Stomach smooth muscle (tissue), 2 donors: Measurements from ENCODE around the gene TRIM67.

Experiments used
- H3K27ac ChIP-seq: one replicate; pipeline ENCODE4 v1.7.0; 2013; ENCODE audit warnings: mild to moderate bottlenecking, low read length, inconsistent platforms
- H3K27me3 ChIP-seq, 2 donors: one replicate each; pipeline ENCODE4 v1.7.0; 2013; ENCODE audit warnings: low read length in 2 of 2; ENCODE audit not compliant: insufficient read depth in 2 of 2, control insufficient read depth in 1 of 2
- H3K36me3 ChIP-seq, 2 donors: one replicate each; pipeline ENCODE4 v1.7.0; 2013; ENCODE audit warnings: low read length in 2 of 2; ENCODE audit not compliant: control insufficient read depth in 2 of 2, insufficient read depth in 2 of 2
- H3K4me1 ChIP-seq: one replicate; pipeline ENCODE4 v1.7.0; 2013; ENCODE audit warnings: low read length; ENCODE audit not compliant: control insufficient read depth, insufficient read depth
- H3K4me3 ChIP-seq, 2 donors: one replicate each; pipeline ENCODE4 v1.7.0; 2013; ENCODE audit warnings: low read length in 2 of 2
- H3K9ac ChIP-seq, 2 donors: one replicate each; pipeline ENCODE4 v1.7.0; 2013; ENCODE audit warnings: low read length in 2 of 2, mild to moderate bottlenecking in 1 of 2
- H3K9me3 ChIP-seq, 2 donors: one replicate each; pipeline ENCODE4 v1.7.0; 2013; ENCODE audit warnings: low read length in 2 of 2; ENCODE audit not compliant: control insufficient read depth in 2 of 2
- donor health status: healthy.
- donor health status: Pancreatic carcinoma.

The TRIM67 gene

DNA sequence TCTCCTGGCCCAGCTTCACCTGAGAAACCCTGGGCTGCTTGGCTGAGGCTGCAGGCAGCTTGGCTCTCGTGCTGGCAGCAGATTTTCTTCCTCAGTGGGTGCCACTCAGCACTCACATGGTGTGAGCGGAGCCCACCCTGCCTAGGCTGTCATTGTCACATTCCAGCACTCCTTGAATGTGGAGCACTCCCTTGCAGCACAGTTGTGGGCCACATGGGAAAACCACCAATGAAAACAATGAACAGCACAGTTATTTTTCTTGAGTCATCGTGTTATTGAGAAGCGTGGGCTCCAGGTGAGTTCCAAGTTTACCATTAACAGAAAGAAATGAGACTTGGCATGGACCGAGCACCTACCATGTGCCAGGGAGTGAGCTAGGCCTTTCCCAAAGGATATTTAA lies 27.2 kb upstream of the TRIM67 start:
- Histone ChIP-seq H3K36me3 (no peaks in the 10 kb centered on the region), H3K27me3 (no peaks in the 10 kb centered on the region), H3K9me3 (no peaks in the 10 kb centered on the region), H3K4me1 (no peaks in the 10 kb centered on the region), H3K27ac (no peak overlapping the region), H3K9ac (no peak overlapping the region), H3K4me3 (no peak overlapping the region)

DNA sequence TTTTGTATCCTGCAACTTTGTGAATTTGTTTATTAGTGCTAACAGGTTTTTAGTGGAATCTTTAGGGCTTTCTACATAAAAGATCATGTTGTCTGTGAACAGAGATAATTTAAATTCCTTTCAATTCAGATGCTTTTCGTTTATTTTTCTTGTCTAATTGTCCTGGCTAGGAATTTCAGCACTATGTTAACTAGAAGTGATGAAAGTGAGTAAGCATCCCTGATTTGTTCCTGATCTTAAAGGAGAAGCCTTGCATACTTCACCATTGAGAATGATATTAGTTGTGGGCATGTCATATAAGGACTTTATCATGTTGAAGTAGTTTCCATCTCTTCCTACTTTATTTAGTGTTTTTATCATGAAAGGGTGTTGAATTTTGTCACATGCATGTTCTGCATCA lies 23.6 kb upstream of the TRIM67 start:
- Histone ChIP-seq H3K27ac (no peak overlapping the region), H3K36me3 (no peaks in the 10 kb centered on the region), H3K4me1 (no peaks in the 10 kb centered on the region), H3K9ac (no peak overlapping the region), H3K4me3 (no peak overlapping the region), H3K9me3 (peaks cover 0 to 6% of the 10 kb centered on the region in 2 donors), H3K27me3 (no peaks in the 10 kb centered on the region)

DNA sequence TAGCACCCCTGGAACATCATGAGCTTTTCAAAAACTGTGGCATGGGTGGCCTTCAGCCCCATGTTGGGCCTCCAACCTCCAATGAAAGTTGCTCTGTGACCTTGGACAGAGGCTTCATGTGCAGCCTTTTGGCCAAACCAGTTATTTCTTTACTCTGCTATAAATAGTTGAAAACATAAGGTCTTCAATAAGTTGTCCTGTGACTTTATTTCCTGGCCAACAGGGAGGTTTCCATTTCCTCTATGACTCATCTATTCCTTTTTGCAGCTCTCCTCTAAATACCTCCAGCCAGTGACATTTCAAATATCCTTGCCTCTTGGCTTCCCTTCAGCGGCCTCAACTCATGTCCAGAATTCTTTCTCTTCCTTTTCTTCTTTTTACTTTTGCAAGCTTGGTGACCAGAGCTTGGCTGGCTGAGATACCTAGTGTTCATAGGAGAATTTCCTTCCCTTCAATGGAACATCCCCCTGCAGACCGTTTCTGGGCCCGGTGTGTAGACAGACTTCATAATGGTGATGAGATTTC lies 22.7 kb upstream of the TRIM67 start:
- no peak overlapping the region for H3K4me3 ChIP-seq
- peaks cover 0 to 6% of the 10 kb centered on the region in 2 donors for H3K9me3 ChIP-seq
- no peak overlapping the region for H3K27ac ChIP-seq
- H3K9ac ChIP-seq, result no peak overlapping the region
- H3K4me1 ChIP-seq, result no peaks in the 10 kb centered on the region
- no peaks in the 10 kb centered on the region for H3K27me3 ChIP-seq
- no peaks in the 10 kb centered on the region for H3K36me3 ChIP-seq

DNA sequence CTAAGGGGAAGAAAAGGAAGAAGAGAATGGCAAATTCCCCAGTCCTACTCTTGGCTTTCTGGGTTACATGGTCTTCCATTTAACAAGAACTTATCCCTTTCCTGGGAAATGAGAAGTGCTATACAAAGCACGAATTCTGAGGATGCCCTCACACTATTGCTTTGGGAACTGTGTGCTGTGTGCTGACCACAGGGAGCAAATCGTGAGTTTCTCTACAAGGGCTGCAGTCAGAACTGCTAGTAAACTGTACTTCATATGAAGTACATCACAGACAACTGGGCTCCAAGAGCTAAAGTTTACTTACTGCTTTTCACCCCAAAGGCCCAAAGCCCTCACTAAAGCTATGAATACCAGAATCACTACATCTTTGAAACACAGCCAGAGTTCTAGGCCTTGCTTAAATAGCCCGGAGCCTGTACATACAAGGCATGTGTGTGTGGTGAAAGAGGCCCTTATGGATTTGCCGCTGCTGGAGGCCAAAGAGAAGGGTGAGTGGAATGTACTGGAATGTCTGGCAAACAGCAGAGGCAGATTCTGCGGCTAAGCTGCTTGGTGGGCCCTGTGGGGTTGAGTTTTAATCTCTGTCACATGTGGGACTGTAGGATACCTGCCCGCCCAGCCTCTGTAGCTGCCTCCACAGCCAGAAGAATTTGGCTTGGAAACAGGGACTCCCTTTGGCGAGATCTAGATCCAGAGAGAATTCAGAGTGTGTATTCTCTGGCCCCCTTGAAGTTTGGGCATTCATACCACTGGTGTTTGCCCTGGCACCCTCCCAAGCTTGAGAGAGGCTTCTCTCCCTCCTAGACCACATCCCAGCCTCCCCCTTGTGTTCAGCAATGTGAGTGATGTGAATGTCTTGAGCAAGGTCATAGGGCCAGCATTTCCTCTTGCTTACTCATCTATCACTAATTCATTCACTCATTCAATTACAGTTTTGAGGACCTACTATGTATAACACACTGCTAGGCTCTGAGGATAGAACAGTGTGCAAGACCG lies 21.9 kb upstream of the TRIM67 start:
- H3K27ac ChIP-seq, result no peak overlapping the region

DNA sequence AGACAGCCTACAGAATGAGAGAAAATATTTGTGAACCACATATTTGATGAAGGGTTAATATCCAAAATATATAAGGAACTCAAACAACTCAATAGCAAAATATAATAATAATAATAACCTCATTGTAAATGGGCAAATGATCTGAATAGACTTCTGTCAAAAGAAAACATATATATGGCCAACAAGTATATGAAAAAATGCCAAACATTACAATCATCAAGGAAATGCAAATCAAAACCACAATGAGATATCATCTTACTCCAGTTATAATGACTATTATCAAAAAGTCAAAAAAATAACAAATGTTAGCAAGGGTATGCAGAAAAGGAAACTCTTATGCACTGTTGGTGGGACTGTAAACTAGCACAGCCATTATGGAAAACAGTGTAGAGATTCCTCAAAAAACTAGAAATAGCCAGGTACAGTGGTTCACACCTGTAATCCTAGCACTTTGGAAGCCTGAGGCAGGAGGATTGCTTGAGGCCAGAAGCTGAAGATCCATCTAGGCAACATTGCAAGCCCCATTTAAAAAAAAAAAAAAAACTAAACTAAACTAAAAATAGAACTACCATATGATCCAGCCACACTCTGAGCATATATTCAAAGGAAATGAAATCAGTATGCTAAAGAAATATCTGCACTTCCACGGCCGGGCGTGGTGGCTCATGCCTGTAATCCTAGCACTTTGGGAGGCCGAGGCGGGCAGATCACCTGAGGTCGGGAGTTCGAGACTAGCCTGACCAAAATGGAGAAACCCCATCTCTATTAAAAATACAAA lies 17.3 kb upstream of the TRIM67 start:
- Histone ChIP-seq H3K36me3 (no peaks in the 10 kb centered on the region), H3K9ac (no peak overlapping the region), H3K4me1 (no peaks in the 10 kb centered on the region), H3K27me3 (no peaks in the 10 kb centered on the region), H3K4me3 (no peak overlapping the region), H3K9me3 (peaks cover 0 to 6% of the 10 kb centered on the region in 2 donors), H3K27ac (no peak overlapping the region)

More for the DNA sequence above, 21.9 kb upstream of the TRIM67 start:
- Histone ChIP-seq H3K9me3 (peaks cover 0 to 6% of the 10 kb centered on the region in 2 donors), H3K4me1 (no peaks in the 10 kb centered on the region), H3K27me3 (no peaks in the 10 kb centered on the region), H3K36me3 (no peaks in the 10 kb centered on the region), H3K9ac (no peak overlapping the region), H3K4me3 (no peak overlapping the region)

DNA sequence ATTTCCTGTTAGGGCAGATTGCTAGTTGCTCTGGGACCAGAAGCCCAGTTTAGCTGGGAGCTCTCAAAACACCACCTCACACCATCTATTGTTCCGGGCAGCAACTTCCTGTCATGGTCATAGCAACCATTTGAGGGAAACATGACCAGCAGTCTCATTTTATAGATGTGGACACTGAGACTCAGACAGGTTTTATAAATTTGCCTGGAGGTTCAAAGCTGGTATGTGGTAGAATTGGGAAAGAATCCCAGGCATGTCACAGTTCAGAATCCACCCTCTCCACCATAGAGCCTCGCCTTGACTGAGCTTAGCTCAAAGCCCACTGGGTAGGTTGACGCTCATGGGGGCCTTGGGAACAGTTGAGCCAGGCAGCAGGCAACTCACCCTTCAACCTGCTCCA lies 14.0 kb upstream of the TRIM67 start:
- H3K4me1 ChIP-seq, result no peaks in the 10 kb centered on the region
- no peak overlapping the region for H3K4me3 ChIP-seq
- H3K27me3 ChIP-seq, result no peaks in the 10 kb centered on the region
- no peak overlapping the region for H3K9ac ChIP-seq
- no peaks in the 10 kb centered on the region for H3K36me3 ChIP-seq
- H3K9me3 ChIP-seq, result peaks cover 2 to 12% of the 10 kb centered on the region in 2 donors
- H3K27ac ChIP-seq, result no peak overlapping the region

DNA sequence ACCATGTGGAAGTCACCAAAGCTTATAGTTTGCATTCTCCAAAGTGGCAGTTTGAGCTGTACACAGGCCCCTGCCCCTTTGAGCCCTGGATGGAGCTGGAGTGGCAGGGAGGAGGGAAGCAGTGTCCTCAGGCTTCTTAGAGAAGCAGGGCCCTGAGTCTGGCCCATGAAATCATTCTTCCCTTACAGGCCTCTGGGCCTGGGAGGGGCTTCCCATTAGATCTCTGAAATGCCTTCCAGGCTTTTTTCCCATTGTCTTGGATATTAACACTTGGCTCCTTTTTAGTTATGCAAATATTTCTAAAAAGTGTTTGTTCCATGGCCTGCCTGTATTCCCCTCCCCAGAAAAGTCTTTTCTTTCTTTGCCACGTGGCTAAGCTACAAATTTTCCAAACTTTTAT lies 10.0 kb upstream of the TRIM67 start:
- Histone ChIP-seq H3K4me3 (no peak overlapping the region), H3K9ac (no peak overlapping the region), H3K36me3 (no peaks in the 10 kb centered on the region), H3K27ac (no peak overlapping the region), H3K9me3 (peaks cover 0 to 12% of the 10 kb centered on the region in 2 donors), H3K4me1 (no peaks in the 10 kb centered on the region), H3K27me3 (peaks cover 0 to 4% of the 10 kb centered on the region in 2 donors)

DNA sequence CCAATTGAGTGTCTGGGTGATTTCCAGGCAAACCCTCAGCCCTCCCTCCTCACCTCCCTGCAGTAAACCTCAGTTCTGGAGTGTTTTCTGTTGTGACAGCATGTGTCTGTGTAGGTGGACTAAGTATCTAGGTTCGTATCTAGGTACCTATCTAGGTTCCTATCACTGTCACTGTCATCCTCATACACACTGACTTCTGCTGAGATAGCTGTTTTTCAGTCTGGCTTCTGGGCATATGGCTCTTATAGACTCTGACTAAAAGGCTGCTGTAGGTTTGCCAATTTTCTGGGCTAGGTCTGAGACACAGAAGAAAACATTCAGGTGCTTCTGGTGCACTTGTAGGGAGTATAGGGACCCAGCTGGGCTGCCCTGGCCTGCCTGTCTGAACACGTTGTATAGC lies 8.1 kb upstream of the TRIM67 start:
- Histone ChIP-seq H3K27ac (no peak overlapping the region), H3K4me3 (no peak overlapping the region), H3K9me3 (peaks cover 0 to 12% of the 10 kb centered on the region in 2 donors), H3K9ac (no peak overlapping the region), H3K36me3 (no peaks in the 10 kb centered on the region), H3K27me3 (peaks cover 0 to 6% of the 10 kb centered on the region in 2 donors), H3K4me1 (no peaks in the 10 kb centered on the region)

DNA sequence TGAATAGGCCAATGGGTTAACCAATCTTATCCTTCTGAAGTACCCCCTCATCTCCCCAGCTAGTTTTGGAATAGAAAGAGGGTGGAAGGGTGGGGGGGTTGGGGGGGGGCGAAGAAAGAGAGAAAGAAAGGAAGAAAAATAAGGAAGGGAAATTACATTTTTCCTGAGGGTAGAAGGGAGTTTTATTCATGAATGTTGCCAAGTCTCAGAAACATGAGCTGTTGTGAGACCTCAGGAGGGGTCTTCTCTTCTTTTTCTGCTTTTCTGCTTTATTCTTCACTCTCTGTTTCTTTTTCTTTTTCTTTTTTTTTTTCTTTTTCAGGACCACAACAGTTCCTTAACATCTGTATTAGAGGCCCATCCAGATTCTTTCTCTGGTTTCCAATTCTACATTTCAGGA lies 6.0 kb upstream of the TRIM67 start:
- Histone ChIP-seq H3K36me3 (no peaks in the 10 kb centered on the region), H3K27ac (no peak overlapping the region), H3K9ac (no peak overlapping the region), H3K4me3 (no peak overlapping the region), H3K4me1 (no peaks in the 10 kb centered on the region), H3K27me3 (peaks cover 16 to 17% of the 10 kb centered on the region in 2 donors), H3K9me3 (peaks cover 0 to 11% of the 10 kb centered on the region in 2 donors)

DNA sequence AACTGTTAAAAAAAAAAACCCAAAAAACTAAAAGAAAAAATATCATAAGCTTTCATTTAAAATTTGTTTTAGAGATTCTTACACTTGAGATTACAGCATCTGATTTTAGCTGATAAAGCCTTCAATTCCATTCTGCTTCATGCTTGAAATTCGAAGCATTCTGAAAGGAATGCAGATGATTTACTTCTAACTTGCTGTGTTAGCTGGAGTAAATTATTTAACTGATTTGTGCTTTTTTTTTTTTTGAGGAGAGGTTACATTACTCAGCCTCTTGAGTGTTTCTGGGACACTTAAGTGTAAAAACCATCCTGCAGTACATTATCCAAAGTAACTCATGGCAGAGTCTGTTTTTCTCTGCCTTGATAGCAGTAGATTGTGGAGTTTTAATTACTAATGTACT lies 4.5 kb upstream of the TRIM67 start:
- Histone ChIP-seq H3K9me3 (no peaks in the 10 kb centered on the region), H3K36me3 (no peaks in the 10 kb centered on the region), H3K27ac (no peak overlapping the region), H3K9ac (no peak overlapping the region), H3K4me3 (no peak overlapping the region), H3K4me1 (peaks cover 3% of the 10 kb centered on the region), H3K27me3 (peaks cover 17 to 31% of the 10 kb centered on the region in 2 donors)
